AG04449 (cell line): ENCODE results near the gene IKZF2.

Experiments used
- CTCF ChIA-PET: fragments of 350-600 bp; formaldehyde crosslinking; extraction: SDS; loops from one replicate; lab custom pipeline; 2021; ENCODE audit warnings: antibody characterized with exemption; lab: Yijun Ruan, JAX
- POLR2A ChIA-PET: fragments of 400-600, 350-600 bp; formaldehyde crosslinking; extraction: SDS; loops from one replicate; lab custom pipeline; 2020; ENCODE audit warnings: antibody characterized with exemption, inconsistent platforms; lab: Yijun Ruan, JAX
- DNase-seq: peaks from one replicate; pipeline ENCODE4 v3.0.0-alpha.2; 2010; ENCODE audit warnings: low read depth, low spot score
- H3K4me3 ChIP-seq: 2 replicates; pipeline ENCODE4 v1.5.1; 2011; ENCODE audit warnings: low read depth, mild to moderate bottlenecking, control low read depth, low read length
- TF ChIP-seq, protein P1 (sequence below): IDR thresholded peaks from one replicate; pipeline ENCODE4 v1.5.1; 2011; ENCODE audit warnings: mild to moderate bottlenecking, moderate library complexity, low read length, control low read depth, inconsistent platforms; ENCODE audit not compliant: insufficient read depth; ENCODE audit errors: missing control alignments

The IKZF2 gene

DNA sequence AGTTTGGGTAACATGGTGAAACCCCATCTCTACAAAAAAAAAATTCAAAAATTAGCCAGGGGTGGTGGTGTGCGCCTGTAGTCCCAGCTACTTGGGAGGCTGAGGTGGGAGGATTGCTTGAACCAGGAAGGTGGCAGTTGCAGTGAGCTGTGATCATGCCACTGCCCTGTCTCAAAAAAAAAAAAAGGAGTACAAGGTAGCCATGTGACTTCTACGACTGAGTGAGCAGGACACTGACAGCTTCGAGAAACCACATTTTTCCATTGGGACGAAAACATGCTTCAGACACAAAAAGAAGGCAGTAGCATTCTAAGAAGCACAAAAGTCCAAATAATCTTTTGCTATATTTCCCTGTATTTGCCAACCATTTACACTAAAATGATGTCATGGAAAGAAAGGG, 19.7 kb upstream of the IKZF2 start:
- H3K4me3 ChIP-seq, result no peak overlapping the region
- ChIA-PET CTCF (interaction anchor here (1.3 kb wide), 1 partner anchor 393 kb away, joined by 5 read pairs; no protein-coding TSS in a partner anchor), POLR2A (no interaction called here)
- TF ChIP-seq, protein P1, sequence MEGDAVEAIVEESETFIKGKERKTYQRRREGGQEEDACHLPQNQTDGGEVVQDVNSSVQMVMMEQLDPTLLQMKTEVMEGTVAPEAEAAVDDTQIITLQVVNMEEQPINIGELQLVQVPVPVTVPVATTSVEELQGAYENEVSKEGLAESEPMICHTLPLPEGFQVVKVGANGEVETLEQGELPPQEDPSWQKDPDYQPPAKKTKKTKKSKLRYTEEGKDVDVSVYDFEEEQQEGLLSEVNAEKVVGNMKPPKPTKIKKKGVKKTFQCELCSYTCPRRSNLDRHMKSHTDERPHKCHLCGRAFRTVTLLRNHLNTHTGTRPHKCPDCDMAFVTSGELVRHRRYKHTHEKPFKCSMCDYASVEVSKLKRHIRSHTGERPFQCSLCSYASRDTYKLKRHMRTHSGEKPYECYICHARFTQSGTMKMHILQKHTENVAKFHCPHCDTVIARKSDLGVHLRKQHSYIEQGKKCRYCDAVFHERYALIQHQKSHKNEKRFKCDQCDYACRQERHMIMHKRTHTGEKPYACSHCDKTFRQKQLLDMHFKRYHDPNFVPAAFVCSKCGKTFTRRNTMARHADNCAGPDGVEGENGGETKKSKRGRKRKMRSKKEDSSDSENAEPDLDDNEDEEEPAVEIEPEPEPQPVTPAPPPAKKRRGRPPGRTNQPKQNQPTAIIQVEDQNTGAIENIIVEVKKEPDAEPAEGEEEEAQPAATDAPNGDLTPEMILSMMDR, result no peak
- no peak for DNase-seq

DNA sequence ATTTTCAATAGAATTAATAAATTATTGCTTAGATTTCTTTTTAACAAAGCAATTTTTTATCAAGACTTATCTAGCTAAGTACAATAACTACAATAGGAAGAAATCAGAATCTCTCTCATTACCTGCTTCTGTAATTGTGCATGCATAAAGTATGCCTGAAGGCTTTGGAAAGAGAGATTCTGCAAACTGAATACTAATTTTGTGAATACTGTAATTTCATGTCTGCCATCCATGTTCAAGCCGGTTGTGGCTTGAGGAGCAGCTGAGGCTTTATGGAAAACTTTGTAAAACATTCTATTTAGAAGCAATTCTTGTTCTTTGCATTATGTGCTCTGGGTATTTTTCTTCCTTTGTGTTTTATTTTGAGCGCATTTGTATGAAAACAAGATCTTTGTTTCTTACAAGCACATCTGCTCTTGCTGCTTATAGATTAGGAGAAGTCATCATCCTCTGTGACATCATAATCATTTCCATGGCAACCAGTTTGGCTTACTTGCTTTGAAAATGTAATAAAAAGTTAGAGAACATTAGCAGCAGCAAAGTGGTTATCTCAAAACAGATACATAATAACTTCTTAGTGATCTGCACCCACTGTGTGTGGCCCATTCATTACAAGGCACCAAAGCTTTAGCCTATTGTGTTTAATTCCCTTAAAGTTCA, 16.0 kb upstream of the IKZF2 start:
- ChIA-PET POLR2A (no interaction called here), CTCF (interaction anchor here (1.3 kb wide), 1 partner anchor 15 kb away, joined by 3 read pairs; no protein-coding TSS in a partner anchor)
- no peak overlapping the region for H3K4me3 ChIP-seq
- TF ChIP-seq, protein P1, result no peak
- no peak for DNase-seq

DNA sequence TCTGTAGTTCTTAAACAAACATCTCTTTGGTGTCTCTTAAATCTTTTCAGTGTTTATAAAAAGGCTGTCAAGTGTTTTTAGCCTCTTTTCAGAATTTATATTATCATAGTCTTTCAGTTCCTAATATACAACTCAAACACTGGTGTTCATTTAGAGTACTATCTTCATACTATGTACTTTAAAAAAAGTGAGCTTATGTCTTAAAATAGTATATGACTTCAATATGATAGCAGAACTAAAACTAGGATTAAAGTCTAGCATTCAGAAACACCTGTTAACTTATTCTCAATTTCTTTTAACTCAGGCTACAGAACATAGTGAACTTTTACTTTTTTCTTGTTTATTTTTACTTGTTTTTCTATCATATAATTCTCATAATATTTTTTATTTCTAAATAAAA, 14.7 kb upstream of the IKZF2 start:
- DNase-seq, result no peak
- TF ChIP-seq, protein P1, result no peak
- CTCF ChIA-PET, result interaction anchor here (1.2 kb wide), 1 partner anchor 13 kb away, joined by 4 read pairs; no protein-coding TSS in a partner anchor
- no peak overlapping the region for H3K4me3 ChIP-seq
- POLR2A ChIA-PET, result no interaction called here

DNA sequence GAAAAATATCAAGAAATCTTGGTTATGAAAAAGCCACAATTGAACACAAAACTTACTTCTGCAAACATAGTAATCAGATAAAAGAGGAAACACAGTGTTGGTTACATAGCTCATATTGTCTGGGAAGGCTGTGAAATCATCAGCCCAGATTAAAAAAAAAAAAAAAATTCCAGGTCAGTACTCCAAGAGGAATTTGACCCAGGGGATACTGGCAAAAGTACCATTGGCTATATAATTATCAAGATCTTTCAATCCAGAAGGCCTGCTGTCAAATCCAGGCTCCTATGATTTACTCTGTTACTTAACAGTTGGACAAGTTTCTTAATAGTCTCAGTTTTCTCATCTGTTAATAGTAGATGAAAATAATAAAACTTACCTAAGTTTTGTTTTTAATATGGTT, 12.9 kb upstream of the IKZF2 start:
- ChIA-PET POLR2A (no interaction called here), CTCF (interaction anchor here (4.9 kb wide), 1 partner anchor 11 kb away, joined by 32 read pairs; no protein-coding TSS in a partner anchor)
- TF ChIP-seq, protein P1, result no peak
- no peak overlapping the region for H3K4me3 ChIP-seq
- no peak for DNase-seq

DNA sequence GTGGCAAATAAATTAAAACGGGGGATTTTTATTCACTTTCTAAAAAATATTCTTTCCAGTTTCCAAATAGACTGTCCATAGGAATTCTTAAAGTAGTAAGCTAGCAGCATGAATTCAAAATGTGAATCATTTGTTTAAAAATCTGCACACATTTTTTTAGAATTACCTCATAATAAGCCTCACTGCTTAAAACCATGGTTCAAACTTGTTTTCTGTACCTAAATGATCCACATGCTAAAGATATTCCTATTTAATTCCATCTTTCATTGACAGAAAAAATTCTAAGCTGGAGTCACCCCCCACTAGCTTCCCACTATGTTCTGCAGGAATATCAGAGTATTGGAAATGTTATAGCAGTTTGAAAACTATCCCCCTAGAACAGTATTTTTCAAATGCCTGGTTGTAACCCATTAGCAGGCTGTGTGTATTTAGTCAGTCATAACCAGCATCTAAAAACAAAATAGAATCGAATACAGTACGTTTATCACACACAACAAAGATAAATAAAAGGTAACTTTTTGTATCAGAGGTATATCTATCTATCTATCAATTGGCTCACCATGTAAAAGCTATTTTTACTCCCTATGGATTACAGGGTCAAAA, 11.2 kb upstream of the IKZF2 start:
- no peak for DNase-seq
- no peak overlapping the region for H3K4me3 ChIP-seq
- ChIA-PET CTCF (interaction anchor here (1.2 to 4.9 kb wide), 5 partner anchors 9 to 60 kb away, joined by 3 to 32 read pairs (median 4); partner anchors contain the start of gene IKZF2), POLR2A (no interaction called here)
- TF ChIP-seq, protein P1, result no peak
